Colon (tissue), 2 donors: Measurements from ENCODE around the gene CROCC.
"Not testable (repeated sequence)": the region's sequence is repeated elsewhere in the genome, so short reads cannot be mapped to it uniquely, and the experiment has no call there.

Source experiments
- FAIRE-seq: peaks from 2 replicates; lab custom pipeline; 2012; peaks lifted over from hg19 to GRCh38; lab: Jason Lieb, UNC
- donor health status: control.
- donor health status: control.

Gene CROCC

DNA sequence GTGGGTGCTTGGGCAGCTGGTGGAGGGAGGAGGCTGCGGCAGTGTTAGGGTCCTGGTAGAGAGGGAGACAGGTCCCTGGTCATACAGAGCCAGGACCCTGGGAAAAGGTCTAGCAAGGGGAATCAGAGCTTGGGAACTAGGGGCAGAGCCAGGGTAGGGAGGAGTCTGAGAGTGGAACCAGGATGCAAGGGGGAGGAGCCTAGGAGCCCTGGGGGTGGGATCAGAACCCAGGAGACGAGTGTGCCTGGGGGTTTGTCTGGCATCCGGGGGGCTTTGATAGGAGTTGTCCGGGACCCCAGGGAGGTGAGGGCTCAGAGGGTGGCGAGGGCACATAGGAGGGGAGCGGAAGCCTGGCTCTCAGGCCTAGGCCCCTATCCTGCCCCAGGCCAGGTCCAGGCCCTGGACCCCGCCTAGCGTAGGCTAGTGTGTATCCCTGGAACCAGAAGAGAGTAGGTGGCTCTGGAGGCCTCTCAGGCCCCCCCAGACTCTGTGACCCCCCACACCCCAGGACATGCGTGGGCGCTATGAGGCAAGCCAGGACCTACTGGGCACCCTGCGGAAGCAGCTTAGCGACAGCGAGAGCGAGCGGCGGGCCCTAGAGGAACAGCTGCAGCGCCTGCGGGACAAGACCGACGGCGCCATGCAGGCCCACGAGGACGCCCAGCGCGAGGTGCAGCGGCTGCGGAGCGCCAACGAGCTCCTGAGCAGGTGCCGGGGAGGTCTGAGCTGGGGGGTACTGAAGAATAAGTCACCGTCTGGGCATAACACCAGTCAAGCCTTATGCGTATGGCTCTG is 17.9 kb downstream of the CROCC start:
- not testable (repeated sequence) for FAIRE-seq

DNA sequence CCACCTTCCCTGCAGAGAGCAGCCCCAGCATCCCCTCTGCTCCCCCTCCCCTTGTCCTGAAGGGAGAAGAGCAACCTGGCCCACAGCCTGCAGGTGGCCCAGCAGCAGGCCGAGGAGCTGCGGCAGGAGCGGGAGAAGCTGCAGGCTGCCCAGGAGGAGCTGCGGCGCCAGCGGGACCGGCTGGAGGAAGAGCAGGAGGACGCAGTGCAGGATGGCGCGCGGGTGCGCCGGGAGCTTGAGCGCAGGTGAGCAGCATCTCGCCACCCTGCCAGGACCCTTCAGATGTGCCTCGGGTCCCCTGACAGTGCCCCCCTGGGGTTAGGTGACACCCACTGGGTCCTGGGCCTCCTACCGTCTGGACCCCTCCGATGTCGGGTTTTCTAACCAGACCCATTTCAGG is 22.3 kb downstream of the CROCC start:
- FAIRE-seq, result no peak

DNA sequence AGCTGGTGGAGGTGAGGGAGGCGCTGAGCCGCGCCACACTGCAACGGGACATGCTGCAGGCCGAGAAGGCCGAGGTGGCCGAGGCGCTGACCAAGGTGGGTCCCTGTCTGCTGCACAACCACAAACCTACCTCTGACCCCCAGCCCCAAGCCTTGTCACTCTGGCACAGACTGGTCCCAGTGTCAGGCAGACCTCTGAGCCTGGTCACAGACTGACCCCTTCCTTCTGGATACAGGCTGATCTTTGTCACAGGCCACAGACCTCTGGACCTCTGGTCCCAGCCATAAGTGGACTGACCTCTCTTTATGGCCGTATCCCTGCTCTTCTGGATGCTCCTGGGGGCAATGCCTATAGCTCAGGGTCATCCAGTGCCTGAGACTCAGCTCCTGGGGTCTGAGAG is 23.8 kb downstream of the CROCC start:
- not testable (repeated sequence) for FAIRE-seq

DNA sequence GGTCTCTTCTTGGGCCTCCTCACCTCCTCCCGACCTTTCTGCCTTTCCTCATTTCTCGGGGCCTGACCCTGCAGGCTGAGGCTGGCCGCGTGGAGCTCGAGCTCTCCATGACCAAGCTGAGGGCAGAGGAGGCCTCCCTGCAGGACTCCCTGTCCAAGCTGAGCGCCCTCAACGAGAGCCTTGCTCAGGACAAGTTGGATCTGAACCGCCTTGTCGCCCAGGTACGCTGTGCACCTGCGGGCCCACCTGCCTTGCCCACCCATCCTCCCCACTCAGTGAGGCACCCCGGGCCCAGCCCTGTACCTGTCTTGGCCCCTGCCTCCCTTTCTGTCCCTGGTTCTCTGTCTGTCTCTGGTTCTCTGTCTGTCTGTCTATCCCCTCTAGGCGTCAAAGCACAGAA is 24.5 kb downstream of the CROCC start:
- not testable (repeated sequence) for FAIRE-seq

DNA sequence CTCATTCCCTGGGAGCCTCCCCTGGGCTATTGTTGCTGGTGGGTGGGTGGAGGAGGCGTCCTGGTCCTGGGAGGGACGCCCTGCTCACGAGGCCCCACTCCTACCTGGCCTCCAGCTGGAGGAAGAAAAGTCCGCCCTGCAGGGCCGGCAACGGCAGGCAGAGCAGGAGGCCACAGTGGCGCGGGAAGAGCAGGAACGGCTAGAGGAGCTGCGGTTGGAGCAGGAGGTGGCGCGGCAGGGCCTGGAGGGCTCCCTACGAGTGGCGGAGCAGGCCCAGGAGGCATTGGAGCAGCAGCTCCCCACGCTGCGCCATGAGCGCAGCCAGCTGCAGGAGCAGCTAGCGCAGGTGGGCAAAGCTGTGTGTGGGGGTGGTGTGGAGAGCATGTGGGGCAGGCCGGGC is 24.9 kb downstream of the CROCC start:
- FAIRE-seq, result no peak

DNA sequence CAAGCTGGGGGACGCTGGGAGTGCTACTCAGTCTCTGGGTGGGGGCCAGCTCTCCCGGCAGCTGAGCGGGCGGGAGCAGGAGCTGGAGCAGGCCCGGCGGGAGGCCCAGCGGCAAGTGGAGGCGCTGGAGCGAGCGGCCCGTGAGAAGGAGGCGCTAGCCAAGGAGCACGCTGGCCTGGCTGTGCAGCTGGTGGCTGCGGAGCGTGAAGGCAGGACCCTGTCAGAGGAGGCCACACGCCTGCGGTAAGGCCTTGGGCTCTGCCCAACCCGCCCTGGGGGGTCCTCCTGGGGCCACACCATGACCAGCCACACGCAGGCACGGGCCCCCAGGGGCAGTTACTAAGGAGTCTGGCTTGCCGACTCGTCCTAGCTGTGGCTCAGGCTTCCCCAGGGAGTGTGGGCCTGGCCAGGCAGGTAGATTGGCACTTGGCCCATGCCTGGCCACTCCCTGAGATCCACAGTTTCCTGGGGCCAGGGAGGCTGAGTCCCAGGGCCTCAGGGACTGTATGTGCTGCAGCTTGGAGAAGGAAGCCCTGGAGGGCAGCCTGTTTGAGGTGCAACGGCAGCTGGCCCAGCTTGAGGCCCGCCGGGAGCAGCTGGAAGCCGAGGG is 26.7 kb downstream of the CROCC start:
- not testable (repeated sequence) for FAIRE-seq

DNA sequence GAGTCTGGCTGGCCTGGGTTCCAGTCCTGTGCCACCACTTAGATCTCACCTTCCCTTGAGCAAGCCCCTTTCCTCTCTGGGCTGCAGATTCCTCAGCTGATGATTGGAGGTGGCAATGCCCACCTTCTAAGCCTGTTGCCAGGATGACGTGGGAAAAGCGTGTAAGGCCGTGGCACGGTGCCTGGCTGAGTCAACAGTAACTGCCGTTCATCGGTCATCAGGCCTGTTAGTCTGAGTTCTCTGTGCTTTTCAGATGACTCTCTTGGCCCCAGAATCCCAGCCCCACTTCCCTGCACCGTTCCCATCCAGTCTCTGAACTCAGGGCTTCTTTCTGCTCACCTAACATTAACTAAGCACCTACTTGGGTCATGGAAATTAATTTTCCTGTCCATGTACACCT is 27.3 kb downstream of the CROCC start:
- FAIRE-seq, result not testable (repeated sequence)

DNA sequence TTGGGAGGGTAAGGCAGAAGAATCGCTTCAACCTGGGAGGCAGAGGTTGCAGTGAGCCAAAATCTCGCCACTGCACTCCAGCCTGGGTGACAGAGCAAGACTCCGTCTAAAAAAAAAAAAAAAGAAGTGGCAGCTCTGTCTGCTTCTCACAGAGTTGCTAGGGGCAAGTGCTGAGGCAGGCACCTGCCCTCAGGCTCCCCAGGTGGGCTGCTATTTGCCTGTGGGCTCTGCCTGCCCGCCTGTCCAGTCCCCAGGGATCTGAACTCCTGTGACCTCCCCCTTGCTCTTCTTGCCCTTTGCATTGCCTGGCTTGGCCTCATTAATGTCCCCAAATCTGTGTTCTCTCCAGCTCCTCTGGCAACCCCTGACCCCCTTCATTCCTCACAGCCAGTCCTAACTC is 30.6 kb downstream of the CROCC start:
- FAIRE-seq, result not testable (repeated sequence)

DNA sequence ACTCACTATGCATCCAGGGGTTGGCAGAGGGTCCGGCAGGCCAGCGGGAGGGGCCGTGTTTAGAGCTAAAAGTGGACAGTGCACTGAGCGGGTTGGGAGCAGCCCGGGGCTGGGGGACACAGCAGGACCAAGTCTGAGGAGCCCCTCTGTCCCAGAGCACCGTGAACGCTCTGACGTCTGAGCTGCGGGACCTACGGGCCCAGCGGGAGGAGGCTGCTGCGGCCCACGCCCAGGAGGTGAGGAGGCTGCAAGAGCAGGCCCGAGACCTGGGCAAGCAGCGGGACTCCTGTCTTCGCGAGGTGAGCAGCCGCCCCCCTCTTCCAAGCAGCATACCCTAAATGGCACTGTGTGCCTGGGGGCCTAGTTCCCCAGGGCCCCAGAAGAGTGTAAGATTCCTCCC is 32.8 kb downstream of the CROCC start:
- FAIRE-seq, result no peak

DNA sequence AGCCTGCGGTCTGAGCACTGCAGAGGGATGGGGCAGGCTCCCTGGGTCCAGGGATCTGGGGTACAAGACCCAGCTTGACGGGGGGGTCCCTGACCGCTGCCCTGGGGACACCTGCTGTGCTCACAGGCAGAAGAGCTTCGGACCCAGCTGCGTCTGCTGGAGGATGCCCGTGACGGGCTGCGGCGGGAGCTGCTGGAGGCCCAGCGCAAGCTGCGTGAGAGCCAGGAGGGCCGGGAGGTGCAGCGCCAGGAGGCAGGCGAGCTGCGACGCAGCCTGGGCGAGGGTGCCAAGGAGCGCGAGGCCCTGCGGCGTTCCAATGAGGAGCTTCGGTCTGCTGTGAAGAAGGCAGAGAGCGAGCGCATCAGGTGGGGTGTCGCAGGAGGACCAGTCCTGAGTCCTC is 33.5 kb downstream of the CROCC start:
- no peak for FAIRE-seq

DNA sequence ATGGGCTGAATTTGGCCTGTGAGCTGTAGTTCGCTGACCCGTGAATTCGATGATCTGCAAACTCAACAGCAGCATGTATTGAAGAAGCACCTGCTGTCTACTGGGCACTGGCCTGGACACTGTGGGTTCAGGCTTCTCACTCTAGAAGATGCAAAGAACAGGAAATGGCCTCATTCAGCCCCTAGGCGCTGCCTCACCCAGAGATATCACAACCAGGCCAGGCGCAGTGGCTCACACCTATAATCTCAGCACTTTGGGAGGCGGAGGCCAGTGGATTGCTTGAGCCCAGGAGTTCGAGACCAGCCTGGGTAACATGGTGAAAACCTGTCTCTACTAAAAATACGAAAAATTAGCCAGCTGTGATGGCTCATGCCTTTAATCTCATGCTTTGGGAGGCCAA is 35.0 kb downstream of the CROCC start:
- FAIRE-seq, result no peak

DNA sequence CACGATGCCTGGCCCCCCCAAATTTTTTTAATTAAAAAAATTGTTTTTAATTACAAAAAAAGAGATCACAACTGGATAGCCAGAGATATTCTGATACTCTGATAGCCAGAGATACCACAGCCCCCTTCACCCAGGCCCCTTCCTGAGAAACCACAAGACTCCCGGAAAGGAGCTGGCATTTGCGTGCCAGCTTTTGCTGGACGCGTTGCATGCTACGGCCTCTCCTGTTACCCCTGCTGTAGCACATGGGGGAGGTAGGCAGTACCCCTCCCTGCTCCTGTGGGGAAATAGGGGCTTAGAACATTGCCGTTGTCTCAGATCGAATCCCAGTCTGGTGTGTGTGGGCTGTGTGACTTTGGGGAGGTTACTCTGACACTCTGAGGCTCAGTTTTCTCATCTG is 36.0 kb downstream of the CROCC start:
- FAIRE-seq, result no peak

DNA sequence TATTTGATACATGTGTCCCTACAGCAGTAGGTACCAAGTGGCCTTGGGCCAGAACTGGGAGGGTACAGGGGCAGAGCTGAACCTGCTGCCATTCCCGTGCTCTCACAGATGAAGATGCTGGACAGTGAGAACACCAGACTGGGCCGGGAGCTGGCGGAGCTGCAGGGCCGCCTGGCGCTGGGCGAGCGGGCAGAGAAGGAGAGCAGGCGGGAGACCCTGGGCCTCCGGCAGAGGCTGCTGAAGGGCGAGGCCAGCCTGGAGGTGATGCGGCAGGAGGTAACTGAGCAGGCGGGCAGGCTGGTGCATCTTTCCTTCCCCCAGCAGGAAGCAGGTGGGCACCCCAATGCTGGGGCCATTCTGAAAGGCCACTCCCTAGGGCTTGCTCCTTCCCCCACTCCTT is 36.7 kb downstream of the CROCC start:
- no peak for FAIRE-seq

DNA sequence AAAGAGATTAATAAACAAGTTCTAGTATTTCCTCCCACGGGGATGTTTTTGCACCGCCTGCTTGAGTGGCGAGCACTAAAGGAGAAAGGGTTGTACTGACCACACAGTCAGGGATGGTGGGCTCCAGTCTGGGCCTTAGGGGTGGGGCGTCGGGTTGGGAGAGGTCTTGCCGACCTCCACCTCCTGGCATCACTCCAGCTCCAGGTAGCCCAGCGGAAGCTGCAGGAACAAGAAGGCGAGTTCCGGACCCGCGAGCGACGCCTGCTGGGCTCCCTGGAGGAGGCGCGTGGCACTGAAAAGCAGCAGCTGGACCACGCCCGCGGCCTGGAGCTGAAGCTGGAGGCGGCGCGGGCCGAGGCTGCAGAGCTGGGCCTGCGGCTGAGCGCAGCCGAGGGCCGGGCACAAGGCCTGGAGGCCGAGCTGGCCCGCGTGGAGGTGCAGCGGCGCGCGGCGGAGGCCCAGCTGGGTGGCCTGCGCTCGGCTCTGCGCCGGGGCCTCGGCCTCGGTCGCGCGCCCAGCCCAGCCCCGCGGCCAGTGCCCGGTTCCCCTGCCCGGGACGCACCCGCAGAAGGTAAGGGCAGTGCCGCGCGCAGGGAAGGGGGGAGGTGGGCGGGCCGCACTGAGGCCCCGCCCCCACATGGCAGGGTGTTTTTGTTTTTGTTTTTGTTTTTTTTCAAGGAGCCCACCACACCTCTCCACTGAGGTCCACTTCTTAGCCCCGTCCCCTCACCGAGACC is 39.0 kb downstream of the CROCC start:
- no peak for FAIRE-seq

DNA sequence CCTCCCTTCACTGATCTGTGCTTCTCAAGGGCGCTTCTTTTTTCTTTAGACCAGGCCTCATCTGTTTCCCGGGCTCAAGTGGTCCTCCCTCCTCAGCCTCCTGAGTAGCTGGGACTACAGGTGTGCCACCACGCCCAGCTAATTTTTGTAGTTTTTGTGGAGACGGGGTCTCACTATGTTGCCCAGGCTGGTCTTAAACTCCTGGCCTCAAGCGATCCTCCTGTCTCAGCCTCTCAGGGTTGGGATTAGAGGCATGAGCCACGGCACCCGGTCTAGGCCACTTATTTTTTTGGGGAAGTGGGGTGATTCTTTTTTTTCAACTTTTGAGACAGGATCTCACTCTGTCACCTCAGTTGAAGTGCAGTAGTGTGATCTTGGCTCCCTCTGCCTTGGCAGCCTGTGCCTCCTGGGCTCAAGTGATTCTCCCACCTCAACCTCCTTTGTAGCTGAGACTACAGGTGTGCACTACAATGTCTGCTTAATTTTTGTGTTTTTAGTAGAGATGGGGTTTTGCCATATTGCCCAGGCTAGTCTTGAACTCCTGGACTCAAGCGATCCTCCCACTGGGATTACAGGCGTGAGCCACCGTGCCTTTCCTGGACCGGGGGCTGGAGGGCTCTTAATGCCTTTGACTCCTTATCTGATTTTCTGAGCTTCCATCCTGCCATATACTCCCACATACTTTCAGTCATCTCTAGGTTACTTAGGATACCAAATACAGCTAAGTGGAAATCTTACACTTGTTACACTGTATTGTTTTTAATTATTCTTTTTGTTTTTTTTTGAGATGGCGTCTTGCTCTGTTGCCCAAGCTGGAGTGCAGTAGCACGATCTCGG is 39.8 kb downstream of the CROCC start:
- no peak for FAIRE-seq

DNA sequence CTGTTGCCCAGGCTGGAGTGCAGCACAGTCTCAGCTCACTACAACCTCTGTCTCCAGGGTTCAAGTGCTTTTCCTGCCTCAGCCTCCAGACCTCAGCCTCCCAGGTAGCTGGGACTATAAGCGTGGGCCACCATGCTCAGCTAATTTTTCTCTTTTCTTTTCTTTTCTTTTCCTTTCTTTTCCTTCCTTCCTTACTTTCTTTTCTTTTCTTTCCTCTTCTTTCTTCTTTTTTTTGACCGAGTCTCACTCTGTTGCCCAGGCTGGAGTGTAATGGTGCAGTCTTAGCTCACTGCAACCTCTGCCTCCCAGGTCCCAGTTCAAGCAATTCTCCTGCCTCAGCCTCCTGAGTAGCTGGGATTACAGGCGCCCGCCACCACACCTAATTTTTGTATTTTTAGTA is 42.4 kb downstream of the CROCC start:
- FAIRE-seq, result not testable (repeated sequence)

DNA sequence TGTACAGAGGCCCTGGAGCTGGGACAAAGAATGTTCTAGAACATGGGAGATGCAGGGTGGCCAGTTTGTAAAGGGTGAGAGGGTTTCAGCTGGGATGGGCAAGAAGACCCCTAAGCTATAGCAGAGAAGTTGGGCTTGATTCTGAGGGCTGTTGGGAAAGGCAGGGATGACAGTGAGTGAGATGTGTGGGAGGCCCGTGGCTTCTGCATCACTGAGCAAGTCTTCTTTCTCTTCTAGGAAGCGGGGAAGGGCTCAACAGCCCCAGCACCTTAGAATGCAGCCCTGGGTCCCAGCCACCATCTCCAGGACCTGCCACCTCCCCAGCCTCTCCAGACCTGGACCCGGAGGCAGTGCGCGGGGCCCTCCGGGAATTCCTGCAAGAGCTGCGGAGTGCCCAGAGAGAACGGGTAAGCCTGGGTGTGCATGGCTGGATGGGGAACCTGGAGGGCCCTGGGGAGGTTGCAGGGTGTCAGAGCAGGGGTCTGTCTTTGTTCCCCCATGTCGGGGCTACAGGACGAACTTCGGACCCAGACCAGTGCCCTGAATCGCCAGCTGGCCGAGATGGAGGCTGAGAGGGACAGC is 43.8 kb downstream of the CROCC start:
- no peak for FAIRE-seq

DNA sequence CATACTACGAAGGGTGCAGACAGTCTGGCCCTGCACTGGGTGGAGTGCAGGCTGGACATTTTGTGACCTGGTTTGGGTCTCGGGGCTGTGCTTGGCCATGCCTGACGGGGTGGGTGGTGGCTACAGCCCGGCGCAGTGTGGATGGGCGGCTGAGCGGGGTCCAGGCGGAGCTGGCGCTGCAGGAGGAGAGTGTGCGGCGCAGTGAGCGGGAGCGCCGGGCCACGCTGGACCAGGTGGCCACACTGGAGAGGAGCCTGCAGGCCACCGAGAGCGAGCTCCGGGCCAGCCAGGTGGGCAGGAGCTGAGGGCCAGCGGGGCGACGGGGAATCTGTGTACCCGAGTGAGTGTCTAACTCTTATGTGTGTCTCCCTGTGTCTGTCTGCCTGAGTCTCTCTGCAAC is 44.6 kb downstream of the CROCC start:
- no peak for FAIRE-seq

DNA sequence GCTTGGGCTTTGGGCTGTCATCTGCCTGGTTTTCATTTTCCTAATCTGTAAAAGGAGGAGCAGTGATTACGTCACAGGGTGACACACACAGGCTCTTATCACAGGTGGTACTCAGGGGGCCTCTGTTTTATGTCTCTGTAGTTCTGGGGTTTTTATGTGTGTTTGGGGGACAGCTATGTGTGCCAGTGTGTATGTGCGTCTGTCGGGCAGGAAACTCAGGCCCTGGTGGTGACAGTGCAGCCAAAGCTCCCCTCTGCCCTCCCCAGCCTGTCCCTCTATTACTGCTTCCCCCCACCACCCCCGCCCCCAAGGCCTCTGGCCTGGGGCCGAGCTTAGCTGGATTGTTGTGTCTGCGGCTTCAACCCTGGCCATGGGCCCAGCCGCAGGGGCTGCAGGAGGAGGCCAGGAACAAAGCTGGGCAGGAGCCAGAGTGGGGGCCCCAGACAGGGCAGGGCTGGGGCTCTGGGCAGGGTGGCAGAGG is 45.4 kb downstream of the CROCC start:
- FAIRE-seq, result no peak

DNA sequence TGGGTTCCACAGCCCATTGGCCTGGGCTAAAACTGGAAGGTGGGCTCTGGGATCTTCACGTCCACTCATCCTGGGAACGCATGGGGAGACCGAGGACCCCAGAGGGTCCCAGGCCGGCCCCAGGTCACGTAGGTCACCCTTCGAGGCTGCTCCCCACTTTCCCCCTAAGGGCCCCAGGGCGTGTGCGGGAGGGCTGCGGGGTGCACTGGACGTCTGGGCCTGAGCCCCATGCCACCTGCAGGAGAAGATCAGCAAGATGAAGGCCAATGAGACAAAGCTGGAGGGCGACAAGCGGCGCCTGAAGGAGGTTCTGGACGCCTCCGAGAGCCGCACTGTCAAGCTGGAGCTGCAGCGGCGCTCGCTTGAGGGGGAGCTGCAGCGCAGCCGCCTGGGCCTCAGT is 46.2 kb downstream of the CROCC start:
- no peak for FAIRE-seq

DNA sequence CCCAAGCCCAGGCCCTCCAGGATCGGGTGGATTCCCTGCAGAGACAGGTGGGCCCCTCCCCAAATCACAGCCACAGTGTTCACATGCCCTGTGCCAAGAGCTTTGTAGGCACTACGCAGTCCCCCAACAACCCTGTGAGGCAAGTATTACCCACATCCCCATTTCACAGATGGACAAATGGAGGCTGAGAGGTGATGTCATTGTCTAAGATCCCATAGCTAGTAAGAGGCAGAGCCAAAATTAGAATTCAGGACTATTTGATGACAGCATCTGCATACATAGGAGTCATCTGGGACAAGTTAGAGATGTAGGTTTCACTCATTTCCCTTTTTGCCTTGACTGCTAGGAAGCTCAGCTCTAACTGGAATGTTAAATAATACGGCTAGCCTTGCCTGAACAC is 46.6 kb downstream of the CROCC start:
- FAIRE-seq, result no peak

DNA sequence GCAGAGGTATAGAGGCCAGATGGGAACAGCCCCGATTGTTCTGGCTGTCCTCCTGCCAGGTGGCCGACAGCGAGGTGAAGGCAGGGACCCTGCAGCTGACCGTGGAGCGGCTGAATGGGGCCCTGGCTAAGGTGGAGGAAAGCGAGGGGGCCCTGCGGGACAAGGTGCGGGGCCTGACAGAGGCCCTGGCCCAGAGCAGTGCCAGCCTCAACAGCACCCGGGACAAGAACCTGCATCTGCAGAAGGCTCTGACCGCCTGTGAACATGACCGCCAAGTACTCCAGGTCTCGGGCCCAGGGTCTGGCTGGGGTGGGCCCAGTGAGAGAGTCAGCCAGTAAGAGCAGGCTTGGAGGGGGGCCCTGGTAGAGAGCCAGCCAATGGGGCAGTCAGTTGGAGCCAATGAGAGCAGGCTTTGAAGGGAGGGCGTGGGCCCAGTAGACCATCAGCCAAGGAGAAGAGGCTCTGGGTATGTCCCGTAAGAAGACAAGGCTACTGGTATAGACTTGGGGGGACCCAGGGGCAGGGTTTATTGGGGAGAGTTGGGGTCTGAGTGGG is 47.4 kb downstream of the CROCC start:
- FAIRE-seq, result no peak
